H1 (cell line): ENCODE measurements around the gene PCBD1. TPM values are rescaled to one million over a fixed set of nuclear protein-coding genes. Genes with fewer than 3 reads are reported as not detected.

Experiments
- CTCF ChIA-PET: fragments of 300-600 bp; sonication (Branson Sonifier 250); formaldehyde crosslinking; loops from one replicate; lab custom pipeline; 2021; ENCODE audit not compliant: partially characterized antibody; lab: Charles Lee
- POLR2A ChIA-PET: fragments of 300-600 bp; sonication (Branson Sonifier 250); formaldehyde crosslinking; loops from one replicate; lab custom pipeline; 2021; ENCODE audit warnings: inconsistent platforms; ENCODE audit not compliant: partially characterized antibody; lab: Charles Lee
- DNase-seq, 2 experiments: peaks; one replicate each; pipeline versions ENCODE4 v3.0.0 to v3.0.0-alpha.2; 2010 to 2022; ENCODE audit warnings: low spot score in 2 of 2, low read depth in 1 of 2, mixed read lengths in 1 of 2
- FAIRE-seq: peaks from 2 replicates; lab custom pipeline; 2011; peaks lifted over from hg19 to GRCh38; lab: Jason Lieb, UNC
- H2AFZ ChIP-seq: 2 replicates; pipeline ENCODE4 v1.8.1; 2012; ENCODE audit warnings: low read length, inconsistent platforms
- H2AK5ac ChIP-seq: 2 replicates; pipeline ENCODE4 v1.6.1; 2013; ENCODE audit warnings: low read depth, low read length
- H2BK120ac ChIP-seq: replicated peaks from 2 replicates; pipeline ENCODE3; 2013; ENCODE audit warnings: low read depth, low read length, inconsistent platforms
- H2BK12ac ChIP-seq: 2 replicates; pipeline ENCODE4 v1.6.1; 2013; ENCODE audit warnings: low read depth, low read length
- H2BK15ac ChIP-seq: 2 replicates; pipeline ENCODE4 v1.6.1; 2013; ENCODE audit warnings: low read length
- H2BK20ac ChIP-seq: 2 replicates; pipeline ENCODE4 v1.6.1; 2013; ENCODE audit warnings: low read length
- H2BK5ac ChIP-seq: 2 replicates; pipeline ENCODE4 v1.6.1; 2013; ENCODE audit warnings: low read depth, low read length
- H3K14ac ChIP-seq: 2 replicates; pipeline ENCODE4 v1.6.1; 2013; ENCODE audit warnings: inconsistent platforms; ENCODE audit not compliant: insufficient read length
- H3K18ac ChIP-seq: 2 replicates; pipeline ENCODE4 v1.6.1; 2013; ENCODE audit warnings: low read length; ENCODE audit errors: extremely low read depth
- H3K23ac ChIP-seq: 2 replicates; pipeline ENCODE4 v1.6.1; 2013; ENCODE audit warnings: inconsistent platforms; ENCODE audit not compliant: insufficient read length
- H3K23me2 ChIP-seq: 2 replicates; pipeline ENCODE4 v1.6.1; 2013; ENCODE audit warnings: low read depth, low read length
- H3K27ac ChIP-seq: 2 replicates; pipeline ENCODE4 v1.6.1; 2011; ENCODE audit warnings: low read depth, low read length, inconsistent platforms
- H3K27me3 ChIP-seq, 4 experiments: replicated peaks in 1 of 4; 1 replicate in 1 of 4; 2 replicates in 3 of 4; pipeline versions ENCODE4 v1.6.1 to v1.8.1; 2011 to 2013; ENCODE audit warnings: low read length in 3 of 4, mild to moderate bottlenecking in 3 of 4, inconsistent platforms in 2 of 4, mixed read lengths in 2 of 4, moderate library complexity in 1 of 4; ENCODE audit not compliant: control insufficient read depth in 3 of 4, insufficient read depth in 3 of 4; ENCODE audit errors: extremely low read depth in 1 of 4
- H3K36me3 ChIP-seq, 4 experiments: 2 replicates each; pipeline versions ENCODE4 v1.6.1 to v1.8.1; 2011 to 2013; ENCODE audit warnings: mild to moderate bottlenecking in 4 of 4, low read length in 3 of 4, moderate library complexity in 2 of 4, control low read depth in 1 of 4, inconsistent platforms in 1 of 4; ENCODE audit not compliant: insufficient read depth in 4 of 4, control insufficient read depth in 2 of 4
- H3K4ac ChIP-seq: replicated peaks from 2 replicates; pipeline ENCODE3; 2013; ENCODE audit warnings: low read length, low read depth, mixed read lengths, inconsistent platforms; ENCODE audit not compliant: insufficient read length
- H3K4me1 ChIP-seq, 4 experiments: replicated peaks in 1 of 4; 1 replicate in 1 of 4; 2 replicates in 3 of 4; pipeline versions ENCODE4 v1.6.1 to v1.8.1; 2011 to 2013; ENCODE audit warnings: low read length in 3 of 4, inconsistent platforms in 2 of 4, mixed read lengths in 1 of 4; ENCODE audit not compliant: insufficient read depth in 4 of 4, control insufficient read depth in 3 of 4
- H3K4me2 ChIP-seq, 2 experiments: 2 replicates each; pipeline versions ENCODE4 v1.6.1 to v1.8.1; 2011 to 2013; ENCODE audit warnings: low read depth in 2 of 2, low read length in 2 of 2, control low read depth in 1 of 2, inconsistent platforms in 1 of 2, mild to moderate bottlenecking in 1 of 2; ENCODE audit not compliant: insufficient read depth in 1 of 2
- H3K4me3 ChIP-seq, 4 experiments: fragments of 200-600, 300-600 bp in 1 of 4; sonication (generic), shearing (Covaris generic), sonication (Bioruptor Twin) in 1 of 4; 2 replicates each; pipeline versions ENCODE4 v1.5.1 to v1.8.1; 2011 to 2016; ENCODE audit warnings: low read length in 4 of 4, low read depth in 3 of 4, control low read depth in 2 of 4, inconsistent platforms in 2 of 4, mild to moderate bottlenecking in 2 of 4, mixed read lengths in 1 of 4, moderate library complexity in 1 of 4; ENCODE audit not compliant: insufficient read depth in 2 of 4; ENCODE audit errors: extremely low read depth in 1 of 4
- H3K56ac ChIP-seq: replicated peaks from 2 replicates; pipeline ENCODE3; 2013; ENCODE audit warnings: low read depth, mild to moderate bottlenecking, mixed read lengths, low read length, inconsistent platforms; ENCODE audit not compliant: insufficient read length
- H3K79me1 ChIP-seq: 2 replicates; pipeline ENCODE4 v1.6.1; 2013; ENCODE audit warnings: low read depth, low read length, control low read depth
- H3K79me2 ChIP-seq, 2 experiments: 2 replicates each; pipeline versions ENCODE4 v1.6.1 to v1.8.1; 2012 to 2013; ENCODE audit warnings: low read length in 2 of 2, mild to moderate bottlenecking in 2 of 2, inconsistent platforms in 1 of 2; ENCODE audit not compliant: insufficient read depth in 2 of 2, control insufficient read depth in 1 of 2
- H3K9ac ChIP-seq, 4 experiments: replicated peaks in 1 of 4; 1 replicate in 1 of 4; 2 replicates in 3 of 4; pipeline versions ENCODE4 v1.6.1 to v1.8.1; 2011 to 2013; ENCODE audit warnings: low read depth in 3 of 4, low read length in 3 of 4, control low read depth in 2 of 4, mild to moderate bottlenecking in 2 of 4, moderate library complexity in 2 of 4, inconsistent platforms in 1 of 4; ENCODE audit errors: extremely low read depth in 1 of 4
- H3K9me3 ChIP-seq, 2 experiments: 2 replicates each; pipeline versions ENCODE4 v1.6.1 to v1.8.1; 2012 to 2013; ENCODE audit warnings: mild to moderate bottlenecking in 2 of 2, moderate library complexity in 2 of 2, control low read depth in 1 of 2, inconsistent platforms in 1 of 2, low read depth in 1 of 2, low read length in 1 of 2, mixed read lengths in 1 of 2; ENCODE audit not compliant: insufficient read depth in 2 of 2
- H4K20me1 ChIP-seq, 2 experiments: replicated peaks in 1 of 2; 2 replicates each; pipeline versions ENCODE3 to v1.8.1; 2011 to 2013; ENCODE audit warnings: inconsistent platforms in 2 of 2, low read length in 2 of 2, mild to moderate bottlenecking in 1 of 2; ENCODE audit not compliant: insufficient read depth in 2 of 2, control insufficient read depth in 1 of 2
- H4K5ac ChIP-seq: 2 replicates; pipeline ENCODE4 v1.6.1; 2013; ENCODE audit warnings: low read length, low read depth, mixed read lengths, inconsistent platforms; ENCODE audit not compliant: insufficient read length
- H4K8ac ChIP-seq: 2 replicates; pipeline ENCODE4 v1.8.0; 2013; ENCODE audit warnings: mild to moderate bottlenecking, moderate library complexity, low read length, inconsistent platforms; ENCODE audit not compliant: insufficient read depth; ENCODE audit errors: extremely low read depth
- H4K91ac ChIP-seq: replicated peaks from 2 replicates; pipeline ENCODE3; 2013; ENCODE audit warnings: low read length, mixed read lengths, inconsistent platforms; ENCODE audit not compliant: insufficient read length
- ASH2L ChIP-seq: fragments of 200-600, 300-600 bp; sonication (generic); IDR thresholded peaks from one replicate; pipeline ENCODE4 v1.7.1; 2017; ENCODE audit warnings: low read length
- BCL11A ChIP-seq, 2 experiments: IDR thresholded peaks; one replicate each; pipeline ENCODE4 v1.6.1; 2011; ENCODE audit warnings: low read depth in 2 of 2, low read length in 2 of 2, mild to moderate bottlenecking in 2 of 2
- BRCA1 ChIP-seq: IDR thresholded peaks from 2 replicates; pipeline ENCODE4 v1.6.1; 2012; ENCODE audit warnings: low read depth, low read length, improper control_type of control experiment
- CBX8 ChIP-seq: fragments of 300-800, 300-1000 bp; sonication (generic); IDR thresholded peaks from 2 replicates; pipeline ENCODE4 v1.7.1; 2016; ENCODE audit warnings: low read depth, low read length, borderline replicate concordance
- CHD2 ChIP-seq: IDR thresholded peaks from 2 replicates; pipeline ENCODE4 v1.6.1; 2012; ENCODE audit warnings: low read length, improper control_type of control experiment
- JUN ChIP-seq: IDR thresholded peaks from 2 replicates; pipeline ENCODE4 v1.6.1; 2011; ENCODE audit warnings: low read depth, mild to moderate bottlenecking, improper control_type of control experiment, low read length
- NANOG ChIP-seq: IDR thresholded peaks from 2 replicates; pipeline ENCODE4 v1.6.1; 2011; ENCODE audit warnings: low read length, low read depth, mild to moderate bottlenecking, inconsistent platforms; ENCODE audit not compliant: insufficient read depth, poor library complexity, severe bottlenecking
- RNF2 ChIP-seq: fragments of 200-900, 300-1000 bp; sonication (generic); IDR thresholded peaks from 2 replicates; pipeline ENCODE4 v1.7.1; 2016; ENCODE audit warnings: borderline replicate concordance, low read depth, mild to moderate bottlenecking, antibody characterized with exemption, low read length; ENCODE audit not compliant: poor library complexity, severe bottlenecking; ENCODE audit errors: missing control alignments
- TEAD4 ChIP-seq: IDR thresholded peaks from 2 replicates; pipeline ENCODE4 v1.6.1; 2012; ENCODE audit warnings: low read depth, low read length, inconsistent platforms, mixed read lengths
- WGBS, 2 experiments: shearing (Covaris generic) in 1 of 2; methylation state at CpG; one replicate each; pipeline versions ENCODE4 v1.1.6 to v1.1.7; 2013 to 2015; ENCODE audit warnings: low lambda C conversion rate in 2 of 2, mixed read lengths in 2 of 2, inconsistent platforms in 1 of 2, low coverage in 1 of 2, missing lambda C conversion rate in 1 of 2; ENCODE audit not compliant: insufficient replicate concordance in 2 of 2, insufficient coverage in 1 of 2, insufficient read length in 1 of 2; ENCODE audit errors: extremely low coverage in 1 of 2, missing lambda C conversion rate in 1 of 2; 5-methylcytosine and 5-hydroxymethylcytosine counted together
- polyA plus RNA-seq, 7 experiments: library from polyadenylated mRNA; depleted of rRNA in 3 of 7; stranded (reverse) in 5 of 7; unstranded in 2 of 7; fragments of >200 nt in 5 of 7; fragments of 200-250 nt in 2 of 7; gene quantifications; 1 replicate in 5 of 7; 2 replicates in 1 of 7; 4 replicates in 1 of 7; pipeline versions ENCODE4 v1.2.1 to v1.2.3, GENCODE V29; 2011 to 2013; ENCODE audit warnings: missing spikeins in 2 of 7, mixed read lengths in 2 of 7
- total RNA-seq: library from RNA; stranded (reverse); fragmentation: NEBNext Ultra II Directional; extraction: Animal tissue kit (Norgen Biotek cat#: 25700); gene quantifications from 2 replicates; pipeline ENCODE4 v1.2.1, GENCODE V29; 2021
- TF ChIP-seq, protein P1 (sequence below): IDR thresholded peaks from 2 replicates; pipeline ENCODE4 v1.6.1; 2012; ENCODE audit warnings: inconsistent platforms

Gene PCBD1
- total and polyA plus RNA-seq, 2 of the 8 experiments (the other 6 are each of a cell fraction or from before 2014, with no cell fraction given): 46.5 to 55.0 TPM

DNA sequence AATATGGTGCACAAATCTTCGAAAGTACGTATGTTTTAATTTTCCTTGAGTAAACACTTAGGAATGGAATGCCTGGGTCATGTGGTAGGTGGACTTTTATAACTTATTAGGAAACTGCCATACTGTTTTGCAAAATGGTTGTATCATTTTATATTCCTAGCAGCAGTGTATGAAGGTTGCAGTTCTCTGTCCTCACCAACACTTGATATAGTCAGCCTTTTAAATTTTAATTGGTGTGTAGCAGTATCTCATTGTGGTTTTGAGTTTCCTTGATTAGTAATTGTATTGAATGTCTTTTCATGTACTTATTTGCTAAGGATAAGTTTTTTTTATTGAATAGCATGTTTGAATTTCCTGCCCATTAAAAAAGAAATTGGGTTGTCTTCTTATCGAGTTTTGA, 926 bp upstream of the PCBD1 start:
- Histone ChIP-seq H4K5ac (no peak overlapping the region), H2BK20ac (no peak overlapping the region), H3K27ac (no peak overlapping the region), H4K8ac (no peak overlapping the region), H3K4me3 (peak overlapping the region in 1 of 4 experiments; percentile 72; a peak in 1 of 8 replicates), H3K79me1 (no peaks in the 10 kb centered on the region), H2BK120ac (no peak overlapping the region), H4K91ac (no peak overlapping the region), H2BK12ac (no peak overlapping the region), H3K4me2 (peak overlapping the region in 1 of 2 experiments; percentile 81; a peak in 1 of 4 replicates), H2AK5ac (no peak overlapping the region), H3K36me3 (peaks cover 0 to 14% (median 5%) of the 10 kb centered on the region in 4 experiments; a peak in 1 of 8 replicates), H2AFZ (no peak overlapping the region), H3K56ac (no peak overlapping the region), H2BK15ac (no peak overlapping the region), H3K23ac (no peak overlapping the region), H3K9me3 (no peaks in the 10 kb centered on the region), H3K14ac (no peak overlapping the region), H3K18ac (no peak overlapping the region), H3K4ac (no peak overlapping the region), H3K23me2 (peaks cover 3% of the 10 kb centered on the region), H3K9ac (no peak overlapping the region), H4K20me1 (no peaks in the 10 kb centered on the region), H3K4me1 (peaks cover 10 to 26% (median 20%) of the 10 kb centered on the region in 4 experiments), H2BK5ac (no peak overlapping the region), H3K27me3 (no peaks in the 10 kb centered on the region; a peak in 1 of 7 replicates), H3K79me2 (no peaks in the 10 kb centered on the region)
- WGBS, 2 experiments: 91% methylated on average over 3 of the region's 3 CpGs; no CpG with 5 or more reads in 1 of the 2 experiments
- FAIRE-seq (no peak), DNase-seq (no peak)
- TF ChIP-seq TEAD4: no peak
- no peak for TF ChIP-seq NANOG
- no peak for TF ChIP-seq ASH2L
- TF ChIP-seq JUN: no peak
- no peak for TF ChIP-seq CBX8
- TF ChIP-seq BCL11A (IDR thresholded peaks at IDR 0.05; ENCODE audit: low read depth in 2 of 2, low read length in 2 of 2): no peak
- TF ChIP-seq RNF2: no peak
- TF ChIP-seq, protein P1, sequence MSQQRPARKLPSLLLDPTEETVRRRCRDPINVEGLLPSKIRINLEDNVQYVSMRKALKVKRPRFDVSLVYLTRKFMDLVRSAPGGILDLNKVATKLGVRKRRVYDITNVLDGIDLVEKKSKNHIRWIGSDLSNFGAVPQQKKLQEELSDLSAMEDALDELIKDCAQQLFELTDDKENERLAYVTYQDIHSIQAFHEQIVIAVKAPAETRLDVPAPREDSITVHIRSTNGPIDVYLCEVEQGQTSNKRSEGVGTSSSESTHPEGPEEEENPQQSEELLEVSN: no peak
- no peak for TF ChIP-seq CHD2
- TF ChIP-seq BRCA1: no peak
- ChIA-PET POLR2A (interaction anchor here (0.7 to 0.9 kb wide), 2 partner anchors 14 to 82 kb away, joined by 3 read pairs; no protein-coding TSS in a partner anchor), CTCF (interaction anchor here (1.9 kb wide), 1 partner anchor 9 kb away, joined by 5 read pairs; no protein-coding TSS in a partner anchor)
